HuH-7 (cell line): Measurements from ENCODE around the gene SPATC1L.
"Not testable (repeated sequence)": the region's sequence is repeated elsewhere in the genome, so short reads cannot be mapped to it uniquely, and the experiment has no call there.

ENCODE experiments used
- DNase-seq: peaks from one replicate; pipeline ENCODE4 v3.0.0; 2011; ENCODE audit warnings: low spot score

SPATC1L gene

DNA sequence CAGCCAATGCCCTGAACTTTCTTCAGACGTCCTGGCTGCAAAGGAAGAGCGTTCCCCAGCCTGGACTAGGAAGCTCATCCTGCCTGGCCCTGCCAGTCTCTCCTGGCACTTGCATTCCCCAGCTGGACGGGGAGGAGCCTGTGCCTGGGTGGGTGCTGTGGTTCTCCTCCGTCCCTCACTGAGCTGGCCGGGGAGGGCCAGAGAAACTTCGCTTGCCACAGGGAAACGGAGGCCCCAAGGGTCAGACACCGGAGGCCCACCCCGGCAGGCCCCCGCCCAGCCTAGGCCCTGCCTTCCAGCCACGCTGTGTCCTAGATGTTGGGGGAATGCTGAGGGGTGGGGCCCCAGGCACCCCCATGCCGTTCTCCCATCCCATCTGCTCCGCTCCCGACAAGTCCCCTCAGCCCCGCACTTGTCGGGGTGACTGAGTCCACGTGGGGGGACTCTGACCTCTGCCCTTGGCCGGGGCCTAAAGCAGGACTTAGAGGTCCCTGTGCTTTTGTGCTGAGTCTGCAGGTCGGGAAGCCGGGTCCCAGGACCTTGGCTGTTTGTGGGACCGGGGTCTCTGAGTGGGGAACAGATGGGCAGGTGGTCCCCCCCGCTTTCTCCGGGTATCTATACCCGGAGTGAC lies 33.7 kb downstream of the SPATC1L start:
- DNase-seq: no peak

DNA sequence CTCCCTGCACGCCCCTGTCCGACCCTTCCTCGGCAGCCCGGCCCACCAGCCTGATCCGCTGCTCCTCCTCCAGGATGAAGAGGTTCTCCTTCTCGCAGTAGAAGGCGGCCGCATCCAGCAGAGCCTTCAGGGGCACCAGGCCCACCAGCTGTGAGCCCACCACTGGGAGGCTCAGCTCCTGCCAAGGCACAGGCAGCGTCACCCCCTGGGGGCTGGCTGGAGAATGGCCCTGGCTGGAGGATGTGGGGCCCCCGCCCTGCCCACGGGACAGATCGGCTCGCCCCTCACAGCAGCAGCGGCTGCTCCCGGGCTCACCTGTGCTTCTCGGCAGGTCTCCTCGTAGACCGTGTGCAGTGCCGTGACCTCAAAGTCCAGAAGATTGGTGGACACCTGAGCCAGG lies 34.2 kb downstream of the SPATC1L start:
- DNase-seq: no peak

DNA sequence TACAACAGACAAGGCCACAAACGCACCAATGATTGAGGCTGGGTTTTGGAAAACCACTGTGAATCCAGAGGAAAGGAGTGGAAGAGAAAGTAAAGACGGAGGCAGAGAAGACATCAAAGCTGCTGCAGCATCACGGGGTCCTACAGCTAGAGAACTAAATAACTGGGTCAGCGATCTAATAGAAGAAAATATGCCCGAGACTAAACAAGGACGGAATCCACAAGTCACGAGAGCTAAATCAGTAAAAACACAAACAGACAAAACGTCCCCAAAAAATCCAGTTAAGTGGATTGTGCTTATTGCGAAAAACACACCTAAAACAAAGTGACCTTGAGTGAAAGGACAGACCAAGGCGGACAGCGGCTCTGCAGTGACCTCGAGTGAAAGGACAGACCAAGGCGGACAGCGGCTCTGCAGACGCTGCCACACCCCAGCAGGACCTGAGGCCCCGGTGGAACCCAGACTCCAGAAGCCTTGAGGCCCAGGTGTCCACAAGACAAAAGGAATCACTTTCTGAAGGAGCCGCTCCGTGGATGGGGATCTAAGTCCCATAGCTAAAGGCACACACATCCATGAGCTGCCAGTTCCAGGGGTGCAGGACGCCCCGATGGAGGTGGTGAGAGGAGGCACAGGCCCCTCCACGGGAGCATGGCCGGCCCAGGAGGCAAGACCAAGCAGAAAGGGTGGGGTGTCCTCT lies 34.9 kb downstream of the SPATC1L start:
- DNase-seq: no peak

DNA sequence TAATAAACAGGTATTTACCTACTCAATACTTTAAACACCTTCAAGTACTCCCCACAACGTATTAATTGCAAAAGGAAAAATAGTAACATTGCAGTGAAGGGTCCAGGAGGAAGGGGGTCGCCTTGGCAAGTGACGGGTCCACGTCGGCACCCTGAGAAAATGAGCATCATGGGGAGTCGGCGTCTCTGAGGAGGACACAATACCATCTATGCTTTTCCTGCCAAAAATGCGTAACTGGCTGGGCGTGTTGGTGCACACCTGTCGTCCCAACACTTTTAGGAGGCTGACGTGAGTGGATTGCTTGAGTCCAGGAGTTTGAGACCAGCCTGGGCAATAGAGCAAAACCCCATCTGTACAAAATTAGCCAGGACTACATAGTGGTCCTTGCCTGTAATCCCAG lies 36.2 kb downstream of the SPATC1L start:
- no peak for DNase-seq

DNA sequence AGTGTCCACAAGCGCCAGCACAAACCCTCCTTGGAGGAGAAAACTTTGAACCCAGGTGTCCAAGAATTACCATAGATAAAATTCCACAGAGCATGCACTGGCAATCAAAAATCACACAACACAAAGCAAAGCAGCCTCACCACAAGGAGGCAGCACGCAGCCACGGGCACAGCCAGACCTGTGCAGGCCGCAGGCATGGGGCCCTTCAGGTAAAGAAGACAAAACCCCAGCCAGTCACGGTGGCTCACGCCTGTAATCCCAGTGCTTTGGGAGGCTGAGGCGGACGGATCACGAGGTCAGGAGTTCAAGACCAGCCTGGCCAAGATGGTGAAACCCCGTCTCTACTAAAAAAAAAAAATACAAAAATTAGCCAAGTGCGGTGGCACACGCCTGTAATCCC lies 36.8 kb downstream of the SPATC1L start:
- DNase-seq: peak; percentile 88

DNA sequence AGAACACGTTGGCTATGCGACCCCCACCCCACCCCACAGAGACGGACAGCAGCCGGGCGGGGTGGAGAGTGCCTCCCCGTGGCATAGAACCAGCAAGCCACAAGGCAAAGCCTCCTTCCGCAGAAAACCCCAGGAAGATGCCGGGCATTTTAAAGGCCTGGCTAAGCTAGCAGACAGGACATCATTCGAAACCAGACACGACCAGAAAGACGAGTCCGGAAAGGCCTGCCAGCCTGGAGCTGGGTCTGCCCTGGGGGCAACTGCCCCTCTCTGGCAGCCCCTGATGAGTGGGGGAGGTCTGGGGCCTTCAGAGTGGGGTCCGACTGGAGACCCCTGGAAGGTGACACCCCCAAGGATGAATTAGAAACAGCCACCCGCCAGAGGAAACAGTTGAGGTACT lies 37.4 kb downstream of the SPATC1L start:
- no peak for DNase-seq

DNA sequence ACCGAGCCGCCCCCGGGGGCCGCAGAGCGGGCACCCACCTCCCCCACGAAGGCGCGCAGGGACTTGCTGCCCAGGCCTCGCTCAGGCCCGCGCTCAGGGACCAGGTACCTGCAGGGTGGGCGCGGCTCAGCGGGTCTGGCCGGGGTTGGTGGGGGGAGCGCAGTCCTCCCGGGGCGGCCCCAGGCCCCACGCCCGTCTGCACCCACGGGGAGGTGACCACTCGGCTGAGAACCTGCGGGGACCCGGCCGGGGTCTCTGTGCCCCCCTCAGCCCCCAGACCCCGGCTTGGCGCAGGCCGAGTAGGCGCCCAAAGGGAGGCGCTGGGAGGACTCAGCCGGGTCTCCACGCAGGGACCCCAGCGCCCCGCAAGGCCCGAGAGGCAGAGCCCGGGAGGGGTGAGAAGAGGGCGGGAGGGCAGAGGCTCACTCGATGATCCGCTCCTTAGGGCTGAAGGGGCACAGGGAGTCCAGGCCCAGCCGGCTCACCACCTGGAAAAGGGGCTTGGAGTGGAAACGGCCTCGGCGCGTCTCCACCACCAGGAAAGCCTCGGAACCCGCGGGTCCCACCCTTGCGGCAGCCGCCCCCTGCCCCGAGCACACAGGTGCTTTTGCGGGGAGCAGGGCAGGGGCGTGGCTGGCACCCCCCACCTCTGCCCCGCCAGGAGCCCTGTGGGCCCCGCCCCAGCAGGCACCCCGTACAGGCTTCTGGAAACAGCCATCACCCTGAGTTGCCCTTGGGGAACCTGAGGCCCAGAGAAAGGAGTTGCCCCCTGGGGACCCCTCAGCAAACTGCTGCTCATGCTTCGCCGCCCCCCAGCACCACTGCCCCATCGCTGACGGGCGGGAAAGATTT lies 38.2 kb downstream of the SPATC1L start:
- DNase-seq: no peak

DNA sequence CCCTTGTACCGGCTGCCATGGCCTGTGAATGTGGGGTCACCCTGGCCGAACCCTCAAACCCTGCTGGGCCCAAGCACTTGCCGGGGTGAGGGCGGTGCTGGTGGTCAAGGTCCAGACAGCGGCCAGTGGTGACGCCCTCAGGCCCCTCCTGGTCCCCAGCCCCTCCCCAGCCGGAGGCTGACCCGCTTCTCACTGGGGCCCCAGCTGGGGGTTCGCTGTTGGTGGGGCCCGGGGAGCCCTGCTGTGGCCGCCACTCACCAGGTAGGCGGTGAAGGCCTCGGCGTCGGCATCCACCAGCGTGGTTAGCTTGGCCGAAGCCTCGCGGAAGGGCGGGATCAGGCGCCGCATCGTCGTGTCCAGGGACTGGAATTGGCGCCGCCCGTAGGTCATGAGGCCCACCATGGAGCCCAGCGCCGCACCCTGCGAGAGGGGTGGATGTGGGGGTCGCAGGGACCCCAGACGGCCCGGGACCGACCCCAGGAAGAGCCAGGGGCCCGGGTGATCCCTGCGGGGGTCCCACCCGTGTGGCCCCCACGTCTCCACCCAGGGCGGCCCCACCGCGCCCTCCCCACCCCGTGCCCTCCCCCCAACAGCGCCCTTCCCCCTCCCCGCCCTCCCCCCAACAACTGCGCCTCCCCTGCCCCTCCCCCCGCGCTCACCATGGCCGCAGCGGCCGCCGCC lies 39.0 kb downstream of the SPATC1L start:
- no peak for DNase-seq

DNA sequence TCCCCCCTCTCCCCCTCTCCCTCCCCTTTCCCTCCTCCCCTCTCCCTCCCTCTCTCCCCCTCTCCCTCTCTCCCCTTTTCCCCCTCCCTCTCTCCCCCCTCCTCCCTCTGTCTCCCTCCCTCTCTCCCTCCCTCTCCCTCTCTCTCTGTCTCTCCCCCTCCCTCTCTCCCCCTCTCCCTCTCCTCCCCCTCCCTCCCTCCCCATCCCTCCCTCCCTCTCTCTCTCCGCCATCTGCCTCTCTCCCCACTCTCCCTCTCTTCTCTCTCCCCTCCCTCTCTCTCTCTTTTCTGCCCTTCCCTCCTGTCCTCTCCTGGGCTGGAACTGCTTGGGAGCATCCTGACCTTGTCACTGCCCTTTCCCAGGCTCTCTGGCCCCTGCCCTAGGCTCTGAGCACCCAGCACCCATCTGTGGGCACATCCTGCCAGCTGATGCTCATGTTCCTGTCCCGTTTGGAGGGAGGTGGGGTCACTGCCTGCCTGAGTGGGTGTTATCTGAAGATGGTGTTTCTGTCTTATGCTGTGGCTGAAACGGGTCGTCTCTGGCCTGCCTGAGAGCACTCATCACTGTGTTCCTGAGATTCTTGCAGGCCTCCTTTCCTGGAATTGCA lies 39.7 kb downstream of the SPATC1L start:
- DNase-seq: no peak

DNA sequence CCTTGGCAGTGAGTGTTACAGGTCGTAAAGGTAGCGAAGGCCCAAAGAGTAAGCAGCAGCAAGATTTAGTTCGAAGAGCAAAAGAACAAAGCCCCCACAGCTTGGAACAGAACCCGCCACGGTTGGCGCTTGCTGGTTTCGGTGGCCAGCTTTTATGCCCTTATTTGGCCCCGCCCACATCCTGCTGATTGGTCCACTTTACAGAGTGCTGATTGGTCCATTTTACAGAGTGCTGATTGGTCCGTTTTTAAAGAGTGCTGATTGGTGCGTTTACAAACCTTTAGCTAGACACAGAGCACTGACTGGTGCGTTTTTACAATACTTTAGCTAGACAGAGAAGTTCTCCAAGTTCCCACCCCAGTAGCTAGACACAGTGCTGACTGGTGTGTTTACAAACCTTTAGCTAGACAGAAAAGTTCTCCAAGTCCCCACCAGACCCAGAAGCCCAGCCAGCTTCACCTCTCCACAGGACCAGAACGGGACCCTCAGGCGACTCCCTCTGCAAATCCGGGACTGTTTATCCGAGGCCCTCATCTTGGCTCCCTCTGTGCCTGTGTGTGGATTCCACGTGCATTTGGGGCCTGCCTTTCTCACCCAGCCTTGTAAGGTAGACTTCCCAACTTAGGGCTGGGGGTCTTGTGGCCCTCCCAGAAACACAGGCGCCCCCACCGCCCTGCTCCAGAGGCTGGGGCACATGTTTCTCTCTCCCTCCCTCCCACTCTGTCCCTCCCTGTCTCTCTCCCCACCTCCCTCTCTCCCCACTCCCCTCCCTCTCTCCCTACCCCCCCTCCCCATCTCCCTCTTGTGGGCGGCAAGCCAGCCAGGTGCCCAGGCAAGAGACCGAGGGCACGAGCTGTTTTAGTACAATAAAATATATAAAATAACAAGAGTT lies 41.4 kb downstream of the SPATC1L start:
- no peak for DNase-seq

DNA sequence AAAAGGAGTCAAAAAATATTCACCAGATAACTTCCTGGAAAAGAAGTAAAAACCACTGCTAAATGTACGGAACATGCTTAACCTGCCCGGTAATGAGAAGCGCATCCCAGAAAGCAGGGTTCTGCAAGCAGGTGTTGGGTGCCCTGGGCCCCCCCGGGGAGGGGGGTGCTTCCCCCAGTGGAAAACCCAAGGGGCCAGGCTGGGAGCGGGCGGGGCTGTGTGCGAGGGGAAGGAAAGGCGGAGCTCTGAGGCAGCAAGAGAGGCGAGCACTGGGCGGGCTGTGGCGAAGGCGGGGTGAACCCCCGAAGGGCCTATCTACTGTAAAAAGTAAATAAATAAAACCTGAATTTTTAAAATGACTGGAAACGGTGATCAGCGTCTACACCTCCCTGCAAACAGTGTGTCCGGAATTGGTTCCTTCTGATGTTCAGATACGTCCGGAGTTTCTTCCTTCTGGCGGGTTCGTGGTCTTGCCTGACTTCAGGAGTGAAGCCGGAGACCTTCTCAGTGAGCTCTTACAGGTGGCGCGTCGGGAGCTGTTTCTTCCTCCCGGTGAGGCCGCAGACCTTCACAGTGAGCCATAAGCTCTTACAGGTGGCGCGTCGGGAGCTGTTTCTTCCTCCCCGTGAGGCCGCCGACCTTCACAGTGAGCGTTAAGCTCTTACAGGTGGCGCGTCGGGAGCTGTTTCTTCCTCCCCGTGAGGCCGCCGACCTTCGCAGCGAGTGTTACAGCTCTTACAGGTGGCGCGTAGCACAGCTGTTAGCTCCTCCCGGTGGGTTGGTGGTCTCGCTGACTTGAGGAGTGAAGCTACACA lies 42.3 kb downstream of the SPATC1L start:
- no peak for DNase-seq

DNA sequence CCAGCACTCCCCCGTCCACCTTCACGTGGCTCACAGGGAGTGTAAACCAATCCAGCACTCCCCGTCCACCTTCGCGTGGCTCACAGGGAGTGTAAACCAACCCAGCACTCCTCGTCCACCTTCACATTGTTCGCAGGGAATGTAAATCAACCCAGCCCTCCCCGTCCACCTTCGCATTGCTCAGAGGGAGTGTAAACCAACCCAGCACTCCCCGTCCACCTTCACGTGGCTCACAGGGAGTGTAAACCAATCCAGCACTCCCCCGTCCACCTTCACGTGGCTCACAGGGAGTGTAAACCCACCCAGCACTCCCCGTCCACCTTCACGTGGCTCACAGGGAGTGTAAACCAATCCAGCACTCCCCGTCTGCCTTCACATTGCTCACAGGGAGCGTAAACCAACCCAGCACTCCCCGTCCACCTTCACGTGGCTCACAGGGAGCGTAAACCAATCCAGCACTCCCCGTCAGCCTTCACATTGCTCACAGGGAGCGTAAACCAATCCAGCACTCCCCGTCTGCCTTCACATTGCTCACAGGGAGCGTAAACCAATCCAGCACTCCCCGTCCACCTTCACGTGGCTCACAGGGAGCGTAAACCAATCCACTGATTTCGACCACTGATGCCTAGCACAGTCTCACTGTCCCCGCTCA lies 43.8 kb downstream of the SPATC1L start:
- not testable (repeated sequence) for DNase-seq

DNA sequence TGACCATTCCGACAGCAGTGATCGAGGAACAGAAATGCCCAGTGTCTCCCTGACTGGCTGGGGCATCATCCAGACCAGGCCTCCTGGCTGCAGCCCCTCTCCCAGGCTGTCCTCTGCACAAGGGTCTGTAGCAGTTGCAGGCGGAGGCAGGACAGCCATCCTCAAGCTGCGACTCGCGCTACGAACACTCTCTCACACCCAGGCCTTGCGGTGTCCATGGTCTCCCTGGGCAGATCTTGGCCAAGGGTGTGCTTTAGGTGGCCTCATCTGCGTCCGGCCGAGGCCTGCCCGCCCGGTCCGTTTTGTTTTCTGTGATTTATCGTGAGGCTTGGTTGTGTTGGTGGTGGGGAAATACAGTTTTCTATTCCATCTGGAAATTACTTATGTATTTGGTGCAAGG lies 44.6 kb downstream of the SPATC1L start:
- DNase-seq: no peak

DNA sequence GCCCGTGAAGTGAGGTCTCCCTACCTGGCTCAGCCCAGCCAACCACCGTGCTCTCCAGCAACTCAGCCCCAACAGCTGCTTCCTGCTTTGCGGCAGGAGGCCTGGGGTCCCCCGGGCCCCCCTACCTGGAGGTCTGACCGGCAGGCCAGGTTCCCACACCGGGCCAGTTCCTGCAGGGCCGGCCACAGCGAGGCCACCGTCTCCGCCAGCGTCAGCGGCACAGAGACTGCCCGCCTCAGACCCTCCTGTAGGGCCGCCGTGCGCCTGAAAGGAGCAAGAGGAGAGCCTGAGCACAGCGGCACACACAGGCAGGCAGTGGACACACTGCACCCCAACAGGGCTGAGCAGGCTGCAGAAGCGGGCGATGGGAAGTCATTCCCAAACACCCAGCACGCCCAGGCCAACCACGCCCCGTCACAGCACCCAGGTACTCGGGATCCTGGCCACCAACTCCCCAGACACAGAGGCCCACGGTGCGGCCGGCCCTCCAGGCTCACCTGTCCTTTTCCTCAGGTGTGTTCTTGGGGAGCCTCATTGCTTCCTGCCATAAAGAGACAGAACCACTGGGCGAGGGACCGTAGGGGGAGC lies 45.8 kb downstream of the SPATC1L start:
- DNase-seq: no peak

DNA sequence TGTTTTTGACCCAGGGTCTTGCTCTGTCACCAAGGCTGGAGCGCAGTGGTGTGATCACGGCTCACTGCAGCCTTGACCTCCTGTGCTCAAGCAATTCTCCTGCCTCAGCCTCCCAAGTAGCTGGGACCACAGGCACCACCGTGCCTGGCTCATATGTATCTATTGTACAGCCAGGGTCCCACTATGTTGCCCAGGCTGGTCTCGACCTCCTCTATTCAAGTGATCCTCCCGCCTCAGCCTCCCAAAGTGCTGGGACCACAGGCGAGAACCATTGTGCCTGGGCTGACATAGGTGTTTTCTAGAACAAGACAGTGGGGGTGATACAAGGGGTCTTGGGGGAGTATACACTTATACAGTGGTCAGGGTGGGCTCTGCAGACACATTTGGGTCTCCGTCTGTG lies 46.4 kb downstream of the SPATC1L start:
- DNase-seq: no peak

DNA sequence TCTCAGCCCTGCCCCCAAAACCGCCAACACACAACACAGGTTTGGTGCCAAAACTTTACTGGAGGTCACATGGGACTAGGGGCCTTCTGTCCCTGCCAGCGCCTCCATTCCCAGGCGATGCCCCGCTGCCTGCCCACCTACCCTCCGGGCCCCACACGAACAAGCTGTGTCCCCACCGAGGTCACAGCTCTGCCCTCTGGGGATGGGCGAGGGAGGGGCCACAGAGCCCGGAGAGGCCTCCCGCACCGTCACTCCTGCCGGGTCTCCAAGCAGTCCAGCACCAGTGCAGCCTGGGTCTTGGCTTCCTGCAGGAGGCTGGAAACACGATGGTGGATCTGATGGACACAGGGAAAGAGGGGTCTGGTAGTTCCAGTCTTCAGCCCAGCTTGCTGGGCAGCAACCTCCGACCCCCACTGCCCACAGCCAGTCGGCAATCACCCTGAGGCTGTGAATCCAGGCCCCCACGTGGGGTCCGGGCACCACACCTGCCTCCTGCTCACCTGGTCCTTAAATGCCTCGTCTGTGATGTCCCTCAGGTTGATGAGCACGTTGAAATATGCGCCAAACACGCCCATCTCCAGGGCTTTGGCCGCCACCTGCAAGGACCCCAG lies 47.4 kb downstream of the SPATC1L start:
- DNase-seq: no peak

DNA sequence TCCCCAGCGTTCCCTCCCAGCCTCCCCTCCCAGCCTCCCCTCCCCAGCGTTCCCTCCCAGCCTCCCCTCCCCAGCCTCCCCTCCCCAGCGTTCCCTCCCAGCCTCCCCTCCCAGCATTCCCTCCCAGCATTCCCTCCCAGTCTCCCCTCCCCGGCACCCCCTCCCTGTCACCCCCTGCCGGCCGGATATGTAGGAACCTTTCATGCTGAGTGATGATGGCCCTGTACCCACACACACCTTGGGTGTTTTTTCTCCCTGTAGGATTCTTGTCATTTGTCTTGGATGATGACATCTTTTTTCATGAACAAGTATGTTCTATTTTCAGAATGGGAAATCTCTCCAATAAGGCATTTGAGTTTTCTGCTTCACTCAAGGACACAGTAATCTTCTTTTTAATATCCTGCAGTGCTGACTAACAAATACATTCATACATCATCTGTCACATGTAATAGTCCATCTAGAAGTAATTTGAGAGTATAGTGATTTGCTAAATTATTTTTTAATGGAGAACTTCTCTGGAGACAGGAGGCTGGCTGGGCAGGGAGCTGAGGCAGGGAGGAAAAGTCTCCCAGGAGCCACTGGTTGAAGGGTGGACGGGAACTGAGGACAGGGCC lies 48.4 kb downstream of the SPATC1L start:
- no peak for DNase-seq
